Measurements from ENCODE around the gene PSMD13. TPM values are rescaled to one million over a fixed set of nuclear protein-coding genes. Genes with fewer than 3 reads are reported as not detected.

Gene PSMD13
- total and polyA plus RNA-seq, 3 experiments from 2014 or later = 218 to 237 (median 235) TPM

DNA sequence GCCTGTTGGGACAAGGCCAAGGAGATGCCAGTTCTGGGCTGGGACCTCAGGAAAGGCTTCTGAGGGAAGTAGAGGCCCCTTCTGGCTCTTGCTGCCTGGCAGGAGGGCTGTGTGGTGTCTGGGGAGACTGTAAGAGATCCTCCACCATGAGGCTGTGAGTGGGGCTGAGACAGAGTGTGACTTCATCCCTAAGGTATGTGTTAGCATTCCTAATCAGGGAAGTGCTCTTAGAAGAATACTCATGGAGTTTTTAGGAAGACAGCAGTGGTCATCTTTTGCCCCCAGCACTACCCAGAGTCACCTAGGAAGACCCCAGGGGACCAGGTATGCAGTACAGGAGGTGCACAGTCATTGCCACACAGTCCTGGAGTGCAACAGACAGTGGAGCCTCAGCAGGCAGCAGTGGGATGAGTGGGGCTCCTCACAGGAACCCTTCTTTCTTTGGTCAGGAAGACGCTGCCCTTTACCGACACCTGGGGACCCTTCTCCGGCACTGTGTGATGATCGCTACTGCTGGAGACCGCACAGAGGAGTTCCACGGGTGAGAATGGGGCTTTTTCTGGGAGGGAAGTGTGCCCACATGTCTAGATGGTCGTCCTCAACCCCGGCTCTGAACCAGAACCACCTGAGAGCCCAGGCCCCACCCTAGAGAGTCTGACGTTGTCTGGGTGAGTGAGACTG lies 26.5 kb upstream of the PSMD13 start:
- POLR2A ChIA-PET = no interaction called here
- H3K27ac Mint-ChIP-seq = peak overlapping the region; percentile 24 to 100 (median 86)
- Histone ChIP-seq H3K9me3 (ENCODE audit: low read length) (no peaks in the 10 kb centered on the region), H3K4me3 (ENCODE audit: low read length) (no peak overlapping the region), H3K4me1 (ENCODE audit: insufficient read depth, low read length) (peaks cover 33% of the 10 kb centered on the region), H3K27me3 (ENCODE audit: insufficient read depth, low read length, poor library complexity, severe bottlenecking) (no peaks in the 10 kb centered on the region), H3K36me3 (ENCODE audit: insufficient read depth, low read length) (peaks cover 62% of the 10 kb centered on the region), H3K27ac (ENCODE audit: low read depth, low read length) (peak overlapping the region; percentile 93)
- H3K27me3 Mint-ChIP-seq = peaks cover 0 to 8% of the 10 kb centered on the region in 2 donors
- peaks cover 24 to 47% (median 33%) of the 10 kb centered on the region in 3 donors for H3K4me1 Mint-ChIP-seq
- H3K4me3 Mint-ChIP-seq = peak overlapping the region; percentile 29 to 100 (median 97)
- no peak for DNase-seq
- H3K36me3 Mint-ChIP-seq = peaks cover 0 to 83% (median 5%) of the 10 kb centered on the region in 3 donors
- CTCF ChIA-PET = no interaction called here
- peaks cover 0 to 3% (median 0%) of the 10 kb centered on the region in 5 donors for H3K9me3 Mint-ChIP-seq

DNA sequence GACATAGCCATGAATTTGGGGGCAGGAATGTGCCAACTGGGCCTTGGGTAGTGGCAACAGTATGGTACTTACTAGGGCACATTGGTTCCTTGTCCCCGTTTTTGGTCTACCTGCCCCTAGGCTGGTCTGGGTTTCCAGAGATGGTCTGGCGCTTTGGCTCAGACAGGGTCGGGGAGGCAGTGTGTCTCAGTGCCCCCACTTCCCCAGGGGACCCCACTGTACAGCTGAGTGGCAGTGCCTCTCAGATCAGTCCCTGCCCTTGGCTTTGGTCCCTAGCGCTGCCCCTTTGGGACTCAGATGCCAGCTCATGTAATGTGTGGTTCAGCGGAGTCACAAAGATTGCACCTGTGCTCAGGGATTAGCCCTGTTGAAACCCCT lies 26.0 kb upstream of the PSMD13 start:
- Histone ChIP-seq H3K9me3 (ENCODE audit: low read length) (no peaks in the 10 kb centered on the region), H3K4me1 (ENCODE audit: insufficient read depth, low read length) (peaks cover 27% of the 10 kb centered on the region), H3K27me3 (ENCODE audit: insufficient read depth, low read length, poor library complexity, severe bottlenecking) (no peaks in the 10 kb centered on the region), H3K36me3 (ENCODE audit: insufficient read depth, low read length) (peaks cover 57% of the 10 kb centered on the region), H3K4me3 (ENCODE audit: low read length) (no peak overlapping the region), H3K27ac (ENCODE audit: low read depth, low read length) (no peak overlapping the region)
- Mint-ChIP-seq H3K27ac (peak overlapping the region in 7 of 8 donors; percentile 38 to 100 (median 78)), H3K36me3 (peaks cover 0 to 84% (median 5%) of the 10 kb centered on the region in 3 donors), H3K27me3 (peaks cover 0 to 8% of the 10 kb centered on the region in 2 donors), H3K4me3 (peak overlapping the region in 6 of 7 donors; percentile 26 to 86 (median 45)), H3K4me1 (peaks cover 21 to 42% (median 30%) of the 10 kb centered on the region in 3 donors), H3K9me3 (peaks cover 0 to 3% (median 0%) of the 10 kb centered on the region in 5 donors)
- POLR2A ChIA-PET = no interaction called here
- CTCF ChIA-PET = no interaction called here
- no peak for DNase-seq

DNA sequence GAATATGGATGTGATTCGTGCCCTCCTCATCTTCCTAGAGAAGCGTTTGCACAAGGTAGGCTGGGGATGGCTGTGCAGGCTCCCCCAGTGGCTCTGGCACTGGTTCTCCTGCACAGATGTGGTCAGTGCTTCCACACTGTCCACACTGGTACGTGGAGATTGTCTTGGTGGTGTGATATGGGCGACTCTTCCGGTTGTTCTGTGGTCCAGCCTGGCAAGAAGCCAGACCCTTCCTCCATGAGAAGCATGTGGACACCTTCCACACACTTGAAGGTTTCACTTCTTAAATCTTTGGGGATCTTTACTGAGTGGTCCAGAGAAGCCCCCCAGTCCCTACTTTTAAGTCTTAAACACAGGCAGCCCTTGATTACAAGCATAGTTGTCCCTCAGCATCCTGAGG lies 25.5 kb upstream of the PSMD13 start:
- DNase-seq = no peak
- H3K36me3 ChIP-seq (ENCODE audit: insufficient read depth, low read length) = peaks cover 54% of the 10 kb centered on the region
- CTCF ChIA-PET = interaction anchor here (1.0 kb wide), 1 partner anchor 24 kb away, joined by 4 read pairs; no protein-coding TSS in a partner anchor

DNA sequence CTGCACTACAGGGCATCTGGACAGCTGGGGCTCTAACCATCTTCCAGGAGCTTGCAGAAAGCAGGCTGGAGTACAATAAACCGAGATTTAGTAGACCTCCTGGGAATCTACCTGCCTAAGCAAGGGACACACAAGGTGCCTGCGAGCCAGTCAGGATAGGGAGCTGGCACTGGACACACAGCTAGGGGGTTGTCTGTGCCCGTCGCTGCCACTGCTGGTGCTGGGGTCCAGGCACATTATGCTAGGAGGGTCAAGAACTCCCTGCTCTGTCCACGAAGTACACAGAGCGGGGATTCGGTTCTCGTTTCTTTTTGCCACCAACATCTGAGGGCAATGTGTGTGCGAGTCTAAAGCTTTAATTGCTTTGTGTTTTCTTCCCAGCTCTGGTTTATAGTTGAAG lies 25.0 kb upstream of the PSMD13 start:
- H3K27ac Mint-ChIP-seq = peak overlapping the region in 4 of 8 donors; percentile 76 to 99 (median 86)
- CTCF ChIA-PET = interaction anchor here (0.6 to 1.0 kb wide), 2 partner anchors 23 to 511 kb away, joined by 3 to 4 read pairs; no protein-coding TSS in a partner anchor

More for the DNA sequence above, 25.5 kb upstream of the PSMD13 start:
- Histone ChIP-seq H3K4me1 (ENCODE audit: insufficient read depth, low read length) (peaks cover 22% of the 10 kb centered on the region), H3K27ac (ENCODE audit: low read depth, low read length) (no peak overlapping the region), H3K4me3 (ENCODE audit: low read length) (no peak overlapping the region), H3K9me3 (ENCODE audit: low read length) (no peaks in the 10 kb centered on the region), H3K27me3 (ENCODE audit: insufficient read depth, low read length, poor library complexity, severe bottlenecking) (no peaks in the 10 kb centered on the region)
- POLR2A ChIA-PET = no interaction called here
- Mint-ChIP-seq H3K27ac (peak overlapping the region in 7 of 8 donors; percentile 40 to 100 (median 77)), H3K4me1 (peaks cover 16 to 37% (median 25%) of the 10 kb centered on the region in 3 donors), H3K36me3 (peaks cover 0 to 85% (median 5%) of the 10 kb centered on the region in 3 donors), H3K4me3 (peak overlapping the region; percentile 19 to 86 (median 55)), H3K9me3 (peaks cover 0 to 3% (median 0%) of the 10 kb centered on the region in 5 donors), H3K27me3 (peaks cover 0 to 8% of the 10 kb centered on the region in 2 donors)

DNA sequence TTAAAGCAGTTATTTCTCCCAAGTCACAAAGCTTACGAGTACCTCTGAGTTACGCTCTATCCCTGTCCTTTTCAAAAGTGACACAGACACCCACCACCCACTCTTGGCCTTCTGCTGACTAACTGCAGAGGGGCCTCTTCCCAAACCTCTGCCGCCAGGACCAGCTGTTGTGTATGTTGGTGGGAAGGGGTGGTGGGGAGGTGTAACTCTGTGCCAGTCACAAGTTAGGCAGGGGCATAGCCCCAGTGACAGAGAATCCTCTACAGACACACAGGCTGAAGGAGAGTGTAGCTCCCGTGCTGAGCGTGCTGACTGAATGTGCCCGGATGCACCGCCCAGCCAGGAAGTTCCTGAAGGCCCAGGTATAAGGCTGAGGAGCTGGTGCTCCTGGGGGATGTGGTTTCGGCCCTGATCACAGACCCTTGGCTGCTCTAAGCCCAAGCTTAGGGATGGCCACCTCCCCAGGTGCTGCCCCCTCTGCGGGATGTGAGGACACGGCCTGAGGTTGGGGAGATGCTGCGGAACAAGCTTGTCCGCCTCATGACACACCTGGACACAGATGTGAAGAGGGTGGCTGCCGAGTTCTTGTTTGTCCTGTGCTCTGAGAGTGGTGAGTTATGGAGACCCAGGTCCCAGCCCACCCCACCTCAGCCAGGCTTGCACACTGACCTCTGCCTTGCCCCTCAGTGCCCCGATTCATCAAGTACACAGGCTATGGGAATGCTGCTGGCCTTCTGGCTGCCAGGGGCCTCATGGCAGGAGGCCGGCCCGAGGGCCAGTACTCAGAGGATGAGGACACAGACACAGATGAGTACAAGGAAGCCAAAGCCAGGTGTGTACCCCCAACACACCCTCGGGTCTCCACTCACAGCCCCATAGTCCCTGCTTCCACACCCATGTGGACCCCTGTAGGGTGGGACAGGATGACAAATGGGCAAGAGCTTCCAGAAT lies 24.4 kb upstream of the PSMD13 start:
- H3K36me3 ChIP-seq (ENCODE audit: insufficient read depth, low read length) = peaks cover 54% of the 10 kb centered on the region
- peaks cover 0 to under 1% (median 0%) of the 10 kb centered on the region in 5 donors for H3K9me3 Mint-ChIP-seq
- no peak overlapping the region for H3K4me3 ChIP-seq (ENCODE audit: low read length)
- H3K4me1 Mint-ChIP-seq = peaks cover 11 to 32% (median 19%) of the 10 kb centered on the region in 3 donors
- ChIA-PET CTCF (interaction anchor here (0.6 to 1.0 kb wide), 2 partner anchors 22 to 510 kb away, joined by 3 to 4 read pairs; no protein-coding TSS in a partner anchor), POLR2A (no interaction called here)
- H3K27me3 Mint-ChIP-seq = peaks cover 0 to 3% of the 10 kb centered on the region in 2 donors
- H3K27ac ChIP-seq (ENCODE audit: low read depth, low read length) = no peak overlapping the region
- peaks cover 0 to 78% (median 5%) of the 10 kb centered on the region in 3 donors for H3K36me3 Mint-ChIP-seq
- no peaks in the 10 kb centered on the region for H3K27me3 ChIP-seq (ENCODE audit: insufficient read depth, low read length, poor library complexity, severe bottlenecking)
- H3K4me1 ChIP-seq (ENCODE audit: insufficient read depth, low read length) = peaks cover 18% of the 10 kb centered on the region
- no peaks in the 10 kb centered on the region for H3K9me3 ChIP-seq (ENCODE audit: low read length)
- DNase-seq = no peak
- peak overlapping the region in 4 of 8 donors; percentile 22 to 99 (median 81) for H3K27ac Mint-ChIP-seq
- peak overlapping the region in 4 of 7 donors; percentile 6 to 79 (median 49) for H3K4me3 Mint-ChIP-seq

More for the DNA sequence above, 25.0 kb upstream of the PSMD13 start:
- Histone ChIP-seq H3K4me3 (ENCODE audit: low read length) (no peak overlapping the region), H3K27me3 (ENCODE audit: insufficient read depth, low read length, poor library complexity, severe bottlenecking) (no peaks in the 10 kb centered on the region), H3K9me3 (ENCODE audit: low read length) (no peaks in the 10 kb centered on the region), H3K36me3 (ENCODE audit: insufficient read depth, low read length) (peaks cover 54% of the 10 kb centered on the region), H3K4me1 (ENCODE audit: insufficient read depth, low read length) (peaks cover 18% of the 10 kb centered on the region), H3K27ac (ENCODE audit: low read depth, low read length) (no peak overlapping the region)
- Mint-ChIP-seq H3K36me3 (peaks cover 0 to 82% (median 5%) of the 10 kb centered on the region in 3 donors), H3K9me3 (peaks cover 0 to 3% (median 0%) of the 10 kb centered on the region in 5 donors), H3K4me1 (peaks cover 11 to 36% (median 22%) of the 10 kb centered on the region in 3 donors), H3K4me3 (peak overlapping the region in 5 of 7 donors; percentile 13 to 79 (median 62)), H3K27me3 (peaks cover 0 to 6% of the 10 kb centered on the region in 2 donors)
- no peak for DNase-seq
- POLR2A ChIA-PET = no interaction called here

DNA sequence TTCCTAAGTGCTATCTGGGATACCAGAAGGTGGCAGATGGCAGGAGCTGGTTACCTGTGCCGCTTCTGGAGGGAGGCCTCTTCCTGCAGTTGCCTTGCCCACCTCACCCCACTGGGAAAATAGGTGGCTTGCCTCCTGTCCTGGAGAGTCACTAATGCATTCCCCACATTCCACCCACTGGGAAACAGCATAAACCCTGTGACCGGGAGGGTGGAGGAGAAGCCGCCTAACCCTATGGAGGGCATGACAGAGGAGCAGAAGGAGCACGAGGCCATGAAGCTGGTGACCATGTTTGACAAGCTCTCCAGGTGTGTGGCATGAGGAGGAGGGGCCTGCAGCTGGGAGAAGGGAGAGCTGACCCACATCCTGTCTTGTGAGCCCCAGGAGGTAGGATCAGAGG lies 23.7 kb upstream of the PSMD13 start:
- H3K4me3 Mint-ChIP-seq = peak overlapping the region in 1 of 7 donors; percentile 11
- Histone ChIP-seq H3K4me3 (ENCODE audit: low read length) (no peak overlapping the region), H3K27me3 (ENCODE audit: insufficient read depth, low read length, poor library complexity, severe bottlenecking) (no peaks in the 10 kb centered on the region), H3K36me3 (ENCODE audit: insufficient read depth, low read length) (peaks cover 54% of the 10 kb centered on the region), H3K4me1 (ENCODE audit: insufficient read depth, low read length) (peaks cover 18% of the 10 kb centered on the region), H3K9me3 (ENCODE audit: low read length) (no peaks in the 10 kb centered on the region), H3K27ac (ENCODE audit: low read depth, low read length) (no peak overlapping the region)
- ChIA-PET CTCF (no interaction called here), POLR2A (interaction anchor here (0.7 kb wide), 1 partner anchor 67 kb away, joined by 3 read pairs; no protein-coding TSS in a partner anchor)
- no peak for DNase-seq
- H3K27me3 Mint-ChIP-seq = no peaks in the 10 kb centered on the region
- no peaks in the 10 kb centered on the region for H3K9me3 Mint-ChIP-seq
- H3K4me1 Mint-ChIP-seq = peaks cover 15 to 30% (median 15%) of the 10 kb centered on the region in 3 donors
- H3K27ac Mint-ChIP-seq = peak overlapping the region in 4 of 8 donors; percentile 18 to 87 (median 64)
- H3K36me3 Mint-ChIP-seq = peaks cover 0 to 75% (median 7%) of the 10 kb centered on the region in 3 donors

DNA sequence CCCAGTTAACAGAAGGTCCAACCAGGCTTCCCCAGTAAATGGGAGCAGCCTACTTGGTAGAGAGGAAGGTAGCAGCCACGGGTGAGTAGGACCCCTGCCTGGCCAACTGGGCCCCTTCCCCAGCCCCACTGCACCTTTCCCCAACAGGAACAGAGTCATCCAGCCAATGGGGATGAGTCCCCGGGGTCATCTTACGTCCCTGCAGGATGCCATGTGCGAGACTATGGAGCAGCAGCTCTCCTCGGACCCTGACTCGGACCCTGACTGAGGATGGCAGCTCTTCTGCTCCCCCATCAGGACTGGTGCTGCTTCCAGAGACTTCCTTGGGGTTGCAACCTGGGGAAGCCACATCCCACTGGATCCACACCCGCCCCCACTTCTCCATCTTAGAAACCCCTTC lies 22.7 kb upstream of the PSMD13 start:
- Histone ChIP-seq H3K27ac (ENCODE audit: low read depth, low read length) (no peak overlapping the region), H3K27me3 (ENCODE audit: insufficient read depth, low read length, poor library complexity, severe bottlenecking) (no peaks in the 10 kb centered on the region), H3K9me3 (ENCODE audit: low read length) (no peaks in the 10 kb centered on the region), H3K4me1 (ENCODE audit: insufficient read depth, low read length) (peaks cover 17% of the 10 kb centered on the region), H3K4me3 (ENCODE audit: low read length) (no peak overlapping the region), H3K36me3 (ENCODE audit: insufficient read depth, low read length) (peaks cover 54% of the 10 kb centered on the region)
- H3K27me3 Mint-ChIP-seq = no peaks in the 10 kb centered on the region
- H3K9me3 Mint-ChIP-seq = no peaks in the 10 kb centered on the region
- peak overlapping the region in 3 of 8 donors; percentile 17 to 78 (median 68) for H3K27ac Mint-ChIP-seq
- ChIA-PET CTCF (no interaction called here), POLR2A (interaction anchor here (0.7 kb wide), 1 partner anchor 66 kb away, joined by 3 read pairs; no protein-coding TSS in a partner anchor)
- no peak for DNase-seq
- H3K4me3 Mint-ChIP-seq = peak overlapping the region in 1 of 7 donors; percentile 61
- H3K36me3 Mint-ChIP-seq = peaks cover 0 to 75% (median 7%) of the 10 kb centered on the region in 3 donors
- H3K4me1 Mint-ChIP-seq = peaks cover 14 to 24% (median 15%) of the 10 kb centered on the region in 3 donors

Data from CD8-positive, alpha-beta memory T cell (primary cell).